K562 (cell line): ENCODE results near the gene CAMK2B.

ENCODE experiments used
- E2F1 ChIP-seq: sonication (generic); formaldehyde crosslinking; IDR thresholded peaks from 2 replicates; pipeline ENCODE4 v1.8.1; 2023; ENCODE audit warnings: mild to moderate bottlenecking, missing genetic modification reagents, moderate library complexity
- E2F4 ChIP-seq: sonication (generic); formaldehyde crosslinking; IDR thresholded peaks from 2 replicates; pipeline ENCODE4 v1.8.0; 2022; ENCODE audit warnings: mild to moderate bottlenecking, low read depth, missing genetic modification reagents
- MED1 ChIP-seq: sonication (generic); formaldehyde crosslinking; IDR thresholded peaks from 2 replicates; pipeline ENCODE4 v1.8.1; 2023; ENCODE audit warnings: missing genetic modification reagents, borderline replicate concordance

GRCh38 chr7:44348851-44349781 is 23.7 kb upstream of the CAMK2B start:
- TF ChIP-seq E2F4 (no peak), E2F1 (no peak), MED1 (CRISPR knock-in tag) (no peak)
